Thyroid gland (tissue), 4 donors: ENCODE measurements around the gene PUM2. TPM values are rescaled to one million over a fixed set of nuclear protein-coding genes. Genes with fewer than 3 reads are reported as not detected.
"Not testable (repeated sequence)": the region's sequence is repeated elsewhere in the genome, so short reads cannot be mapped to it uniquely, and the experiment has no call there.

Experiments
- DNase-seq, 2 donors: peaks; one replicate each; pipeline ENCODE4 v3.0.0-alpha.2; 2019
- H3K27ac ChIP-seq, 3 donors: fragments of 200-600 bp; sonication (generic); 1 replicate in 2 of 3; 2 replicates in 1 of 3; pipeline ENCODE4 v1.5.1; 2016 to 2019; ENCODE audit warnings: mild to moderate bottlenecking in 1 of 3, moderate library complexity in 1 of 3
- H3K27me3 ChIP-seq: fragments of 200-600 bp; sonication (generic); one replicate; pipeline ENCODE4 v1.5.1; 2019
- H3K36me3 ChIP-seq, 2 donors: fragments of 200-600 bp; sonication (generic); one replicate each; pipeline ENCODE4 v1.5.1; 2016 to 2019
- H3K4me1 ChIP-seq, 2 donors: fragments of 200-600 bp; sonication (generic); one replicate each; pipeline ENCODE4 v1.5.1; 2017 to 2019
- H3K4me3 ChIP-seq, 3 donors: fragments of 200-600 bp; sonication (generic); replicated peaks in 1 of 3; 1 replicate in 2 of 3; 2 replicates in 1 of 3; pipeline ENCODE4 v1.5.1; 2016; ENCODE audit warnings: mild to moderate bottlenecking in 1 of 3
- H3K9me3 ChIP-seq: fragments of 200-600 bp; sonication (generic); one replicate; pipeline ENCODE4 v1.5.1; 2017
- CTCF ChIP-seq, 6 experiments: fragments of 200-600 bp in 3 of 6; fragments of 450-650 bp in 3 of 6; sonication (generic) in 3 of 6; IDR thresholded peaks; one replicate each; pipeline ENCODE4 v1.5.1; 2016 to 2019; ENCODE audit warnings: antibody characterized with exemption in 6 of 6, mild to moderate bottlenecking in 2 of 6, inconsistent platforms in 1 of 6, moderate library complexity in 1 of 6
- POLR2A ChIP-seq, 2 donors: fragments of 450-650 bp; IDR thresholded peaks; one replicate each; pipeline ENCODE4 v1.6.1; 2017; ENCODE audit warnings: antibody characterized with exemption in 2 of 2, mild to moderate bottlenecking in 2 of 2, moderate library complexity in 1 of 2
- WGBS, 2 donors: methylation state at CpG; one replicate each; pipeline ENCODE4 v1.1.5; 2017; 5-methylcytosine and 5-hydroxymethylcytosine counted together
- intact Hi-C: fragments of 100-400 bp; cut with DNase I; formaldehyde crosslinking; loops from one replicate; pipeline ENCODE4 v1.15.1; 2023
- total RNA-seq, 4 donors: library from RNA; depleted of rRNA; stranded (reverse); fragments of >200 nt; gene quantifications; one replicate each; pipeline ENCODE4 v1.2.3, GENCODE V29; 2016

The PUM2 gene
- total RNA-seq, 4 donors from 2014 or later: 87.5 to 102 (median 91.8) TPM

GRCh38 chr2:20288642-20289340, 61.9 kb downstream of the PUM2 start:
- intact Hi-C loops: no loop called here
- TF ChIP-seq POLR2A (IDR thresholded peaks at IDR 0.05) (no peak), CTCF (IDR thresholded peaks at IDR 0.05) (no peak)
- no peaks in the 10 kb centered on the region for H3K9me3 ChIP-seq
- WGBS, 2 donors: 89 to 92% methylated on average over 7 of the region's 7 CpGs
- H3K27me3 ChIP-seq: no peaks in the 10 kb centered on the region
- no peak overlapping the region for H3K4me3 ChIP-seq
- peaks cover under 1 to 5% of the 10 kb centered on the region in 2 donors for H3K4me1 ChIP-seq
- peaks cover 6 to 14% of the 10 kb centered on the region in 2 donors for H3K36me3 ChIP-seq
- no peak for DNase-seq
- no peak overlapping the region for H3K27ac ChIP-seq

GRCh38 chr2:20282916-20283592, 67.6 kb downstream of the PUM2 start:
- Histone ChIP-seq H3K27ac (no peak overlapping the region), H3K4me1 (peaks cover 12 to 15% of the 10 kb centered on the region in 2 donors), H3K36me3 (peaks cover 0 to 6% of the 10 kb centered on the region in 2 donors), H3K4me3 (no peak overlapping the region), H3K9me3 (no peaks in the 10 kb centered on the region), H3K27me3 (no peaks in the 10 kb centered on the region)
- no peak for TF ChIP-seq CTCF (IDR thresholded peaks at IDR 0.05)
- TF ChIP-seq POLR2A (IDR thresholded peaks at IDR 0.05): no peak
- DNase-seq: peak; percentile 76 to 84
- 57 to 66% methylated on average over 3 of the region's 3 CpGs for WGBS, 2 donors
- intact Hi-C loops: no loop called here

GRCh38 chr2:20281876-20282275, 68.8 kb downstream of the PUM2 start:
- Histone ChIP-seq H3K27me3 (no peaks in the 10 kb centered on the region), H3K27ac (no peak overlapping the region), H3K9me3 (no peaks in the 10 kb centered on the region), H3K4me1 (peaks cover 12 to 15% of the 10 kb centered on the region in 2 donors), H3K4me3 (no peak overlapping the region), H3K36me3 (no peaks in the 10 kb centered on the region)
- WGBS, 2 donors: 64 to 68% methylated on average over 2 of the region's 2 CpGs
- TF ChIP-seq CTCF (IDR thresholded peaks at IDR 0.05): no peak
- TF ChIP-seq POLR2A (IDR thresholded peaks at IDR 0.05): no peak
- intact Hi-C loops: no loop called here
- no peak for DNase-seq

- DNase-seq: no peak
- Histone ChIP-seq H3K9me3 (no peaks in the 10 kb centered on the region), H3K27ac (no peak overlapping the region), H3K4me3 (no peak overlapping the region), H3K27me3 (no peaks in the 10 kb centered on the region), H3K4me1 (no peaks in the 10 kb centered on the region), H3K36me3 (no peaks in the 10 kb centered on the region)
- TF ChIP-seq CTCF (IDR thresholded peaks at IDR 0.05) (no peak), POLR2A (IDR thresholded peaks at IDR 0.05) (no peak)
- 93 to 96% methylated on average over 4 of the region's 4 CpGs for WGBS, 2 donors
- intact Hi-C loops: no loop called here
Measured at GRCh38 chr2:20273042-20273441, 77.6 kb downstream of the PUM2 start.

- intact Hi-C loops, DNase-seq: not testable (repeated sequence)
- WGBS, 2 donors: 92 to 98% methylated on average over 6 of the region's 6 CpGs
Measured at GRCh38 chr2:20268317-20268716, 82.3 kb downstream of the PUM2 start.

More at GRCh38 chr2:20268317-20268716, 82.3 kb downstream of the PUM2 start:
- not testable (repeated sequence) for H3K4me3 ChIP-seq, H3K27ac ChIP-seq, H3K9me3 ChIP-seq, H3K4me1 ChIP-seq, H3K27me3 ChIP-seq, H3K36me3 ChIP-seq
